Upper lobe of left lung (tissue), 6 donors: ENCODE measurements around the gene CELA2B. TPM values are rescaled to one million over a fixed set of nuclear protein-coding genes. Genes with fewer than 3 reads are reported as not detected.

Experiments
- ATAC-seq, 2 donors: fragments of 200-7000 bp; cut with Tn5 transposase; one replicate each; pipeline ENCODE4 v1.9.1; 2022; ENCODE audit warnings: mild to moderate bottlenecking in 2 of 2, moderate library complexity in 2 of 2; ENCODE audit not compliant: low FRiP score in 2 of 2
- DNase-seq, 2 donors: peaks; one replicate each; pipeline ENCODE4 v3.0.0-alpha.2; 2019 to 2020
- H3K27ac ChIP-seq, 4 donors: fragments of 200-600 bp; sonication (generic); one replicate each; pipeline ENCODE4 v1.5.1; 2016 to 2019
- H3K27me3 ChIP-seq, 4 donors: fragments of 200-600 bp; sonication (generic); one replicate each; pipeline ENCODE4 v1.5.1; 2017 to 2019
- H3K36me3 ChIP-seq, 4 donors: fragments of 200-600 bp; sonication (generic); one replicate each; pipeline ENCODE4 v1.5.1; 2016 to 2019
- H3K4me1 ChIP-seq, 4 donors: fragments of 200-600 bp; sonication (generic); one replicate each; pipeline ENCODE4 v1.5.1; 2018 to 2019
- H3K4me3 ChIP-seq, 4 donors: fragments of 200-600 bp; sonication (generic); one replicate each; pipeline ENCODE4 v1.5.1; 2017 to 2019; ENCODE audit warnings: mild to moderate bottlenecking in 2 of 4, moderate library complexity in 1 of 4
- H3K9me3 ChIP-seq, 4 donors: fragments of 200-600 bp; sonication (generic); one replicate each; pipeline ENCODE4 v1.5.1; 2018 to 2019
- CTCF ChIP-seq, 6 experiments: fragments of 450-650 bp in 4 of 6; fragments of 200-600 bp in 2 of 6; sonication (generic) in 2 of 6; IDR thresholded peaks; one replicate each; pipeline ENCODE4 v1.5.1; 2016 to 2019; ENCODE audit warnings: antibody characterized with exemption in 6 of 6
- EP300 ChIP-seq, 4 donors: sonication (generic); formaldehyde crosslinking; IDR thresholded peaks; one replicate each; pipeline ENCODE4 v1.5.1; 2017; ENCODE audit warnings: antibody characterized with exemption in 4 of 4, control low read depth in 2 of 4
- POLR2A ChIP-seq, 4 donors: fragments of 450-650 bp; IDR thresholded peaks; one replicate each; pipeline ENCODE4 v1.5.1; 2016 to 2017; ENCODE audit warnings: antibody characterized with exemption in 4 of 4, mild to moderate bottlenecking in 2 of 4
- POLR2AphosphoS5 ChIP-seq, 2 donors: sonication (generic); formaldehyde crosslinking; IDR thresholded peaks; one replicate each; pipeline ENCODE4 v1.5.1; 2017; ENCODE audit warnings: antibody characterized with exemption in 2 of 2
- WGBS, 2 donors: methylation state at CpG; one replicate each; pipeline ENCODE4 v1.1.5; 2017 to 2018; 5-methylcytosine and 5-hydroxymethylcytosine counted together
- total RNA-seq, 6 donors: library from RNA; depleted of rRNA in 4 of 6; stranded (reverse); fragments of >200 nt in 4 of 6; gene quantifications; one replicate each; pipeline versions ENCODE4 v1.1.0 to v1.2.1, GENCODE V29; 2016 to 2021
- donor health status: DM: no; HTN: no; CAD: no; lungs with moderate emphysema.
- donor health status: DM: no; HTN: yes; CAD: no; lungs with severe emphysema.

The CELA2B gene
- total RNA-seq, 6 donors from 2014 or later = 0.91 to 1.8 (median 1.3) TPM; not detected in 3

GRCh38 chr1:15531003-15531402 is 55.1 kb downstream of the CELA2B start:
- ATAC-seq (no peak), DNase-seq (no peak)
- no peak overlapping the region for H3K4me3 ChIP-seq
- H3K36me3 ChIP-seq = peaks cover 0 to 31% (median 15%) of the 10 kb centered on the region in 4 donors
- H3K27me3 ChIP-seq = no peaks in the 10 kb centered on the region
- H3K4me1 ChIP-seq = peaks cover 11 to 19% (median 17%) of the 10 kb centered on the region in 4 donors
- WGBS, 2 donors = 96 to 100% methylated on average over 4 of the region's 4 CpGs
- H3K9me3 ChIP-seq = no peaks in the 10 kb centered on the region
- TF ChIP-seq POLR2AphosphoS5 (IDR thresholded peaks at IDR 0.05) = no peak
- TF ChIP-seq EP300 (IDR thresholded peaks at IDR 0.05) = no peak
- TF ChIP-seq POLR2A (IDR thresholded peaks at IDR 0.05) = no peak
- no peak for TF ChIP-seq CTCF (IDR thresholded peaks at IDR 0.05)
- no peak overlapping the region for H3K27ac ChIP-seq

GRCh38 chr1:15531682-15532081 is 55.8 kb downstream of the CELA2B start:
- TF ChIP-seq EP300 (IDR thresholded peaks at IDR 0.05) = no peak
- no peak for TF ChIP-seq POLR2A (IDR thresholded peaks at IDR 0.05)
- no peak for TF ChIP-seq POLR2AphosphoS5 (IDR thresholded peaks at IDR 0.05)
- no peak for TF ChIP-seq CTCF (IDR thresholded peaks at IDR 0.05)

DNA sequence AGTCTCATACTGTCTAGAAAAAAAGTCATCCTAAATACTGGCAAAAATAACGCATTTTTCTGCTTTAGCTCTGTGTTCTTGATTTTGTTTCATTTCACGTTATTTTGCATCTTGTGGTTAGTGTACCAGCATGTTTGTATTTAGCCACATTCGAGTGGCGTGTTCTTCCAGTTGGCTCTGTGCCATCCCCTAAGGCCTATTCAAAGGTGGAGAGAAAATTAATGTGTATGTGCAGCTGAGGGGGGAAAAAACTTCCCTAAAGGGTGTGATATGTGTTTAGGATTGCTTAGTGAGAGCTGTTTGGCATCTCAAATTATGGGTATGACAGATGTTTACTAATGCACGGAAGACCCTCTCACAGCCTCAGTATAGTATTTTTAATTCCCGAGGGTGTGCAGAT is 62.9 kb downstream of the CELA2B start:
- Histone ChIP-seq H3K27me3 (no peaks in the 10 kb centered on the region), H3K36me3 (peaks cover 10 to 96% (median 59%) of the 10 kb centered on the region in 4 donors), H3K9me3 (no peaks in the 10 kb centered on the region), H3K4me1 (no peaks in the 10 kb centered on the region), H3K4me3 (no peak overlapping the region), H3K27ac (no peak overlapping the region)
- ATAC-seq (no peak), DNase-seq (no peak)
- TF ChIP-seq POLR2AphosphoS5 (IDR thresholded peaks at IDR 0.05) (no peak), CTCF (IDR thresholded peaks at IDR 0.05) (no peak), EP300 (IDR thresholded peaks at IDR 0.05) (no peak), POLR2A (IDR thresholded peaks at IDR 0.05) (no peak)
- WGBS, 2 donors = 79 to 85% methylated on average over 6 of the region's 6 CpGs

More at GRCh38 chr1:15531682-15532081, 55.8 kb downstream of the CELA2B start:
- Histone ChIP-seq H3K36me3 (peaks cover 0 to 38% (median 20%) of the 10 kb centered on the region in 4 donors), H3K4me3 (no peak overlapping the region), H3K9me3 (no peaks in the 10 kb centered on the region), H3K4me1 (peaks cover 9 to 16% (median 14%) of the 10 kb centered on the region in 4 donors), H3K27ac (no peak overlapping the region), H3K27me3 (no peaks in the 10 kb centered on the region)
- ATAC-seq (no peak), DNase-seq (no peak)
- 61 to 75% methylated on average over 2 of the region's 2 CpGs for WGBS, 2 donors

DNA sequence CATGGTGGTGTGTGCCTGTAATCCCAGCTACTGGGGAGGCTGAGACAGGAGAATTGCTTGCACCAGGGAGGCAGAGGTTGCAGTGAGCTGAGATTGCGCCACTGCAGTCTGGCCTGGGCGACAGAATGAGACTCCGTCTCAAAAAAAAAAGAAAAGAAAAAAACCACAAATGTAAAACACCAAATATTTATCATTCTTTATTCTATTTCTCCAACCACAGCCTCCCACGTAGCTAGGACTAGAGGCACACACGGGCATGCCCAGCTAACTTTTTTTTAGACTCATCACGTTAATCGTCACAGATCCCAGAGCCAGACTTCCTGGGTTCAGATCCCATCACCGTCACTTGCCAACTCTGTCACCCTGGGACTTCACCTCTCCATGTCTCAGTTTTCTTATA is 64.3 kb downstream of the CELA2B start:
- ATAC-seq (no peak), DNase-seq (no peak)
- Histone ChIP-seq H3K27ac (no peak overlapping the region), H3K9me3 (no peaks in the 10 kb centered on the region), H3K4me3 (no peak overlapping the region), H3K36me3 (peaks cover 17 to 96% (median 60%) of the 10 kb centered on the region in 4 donors), H3K4me1 (no peaks in the 10 kb centered on the region), H3K27me3 (no peaks in the 10 kb centered on the region)
- TF ChIP-seq EP300 (IDR thresholded peaks at IDR 0.05) = no peak
- 94 to 95% methylated on average over 8 of the region's 8 CpGs for WGBS, 2 donors

Other genes with a start within 250 kb of the CELA2B start
- gene FHAD1, start 228.9 kb upstream of the CELA2B start, total RNA-seq = 10 to 100 TPM in 4 of 6 donors, 1 to 10 TPM in 2; 2.0 to 45.8 (median 12.5) TPM
- gene EFHD2, start 66.2 kb upstream of the CELA2B start, total RNA-seq = 100 to 1,000 TPM in 1 of 6 donors, 10 to 100 TPM in 5; 62.9 to 123 (median 91.2) TPM
- gene CTRC, start 37.7 kb upstream of the CELA2B start, total RNA-seq = 1 to 10 TPM in 2 of 6 donors, under 1 TPM in 1, not detected in 3; 0.30 to 5.3 (median 2.9) TPM
- gene CELA2A, start 19.4 kb upstream of the CELA2B start, total RNA-seq = 1 to 10 TPM in 1 of 6 donors, under 1 TPM in 1, not detected in 4; 0.83 to 2.3 TPM
- gene CASP9, start 48.1 kb downstream of the CELA2B start, total RNA-seq = 10 to 100 TPM; 11.9 to 40.9 (median 15.0) TPM
- 10 to 100 TPM; 12.7 to 23.0 (median 17.1) TPM for gene DNAJC16, start 50.7 kb downstream of the CELA2B start, total RNA-seq
- under 1 TPM in 2 of 6 donors, not detected in 4; 0.13 to 0.29 TPM for gene AGMAT, start 108.9 kb downstream of the CELA2B start, total RNA-seq
- 100 to 1,000 TPM in 1 of 6 donors, 10 to 100 TPM in 5; 31.4 to 161 (median 46.1) TPM for gene DDI2, start 141.4 kb downstream of the CELA2B start, total RNA-seq
- gene PLEKHM2, start 208.2 kb downstream of the CELA2B start, total RNA-seq = 100 to 1,000 TPM in 1 of 6 donors, 10 to 100 TPM in 5; 50.3 to 120 (median 83.3) TPM